ENCODE measurements around the gene ZNF285. TPM values are rescaled to one million over a fixed set of nuclear protein-coding genes. Genes with fewer than 3 reads are reported as not detected.

Gene ZNF285
- total and polyA plus RNA-seq, 12 donors, result 2.0 to 5.0 (median 3.8) TPM

DNA sequence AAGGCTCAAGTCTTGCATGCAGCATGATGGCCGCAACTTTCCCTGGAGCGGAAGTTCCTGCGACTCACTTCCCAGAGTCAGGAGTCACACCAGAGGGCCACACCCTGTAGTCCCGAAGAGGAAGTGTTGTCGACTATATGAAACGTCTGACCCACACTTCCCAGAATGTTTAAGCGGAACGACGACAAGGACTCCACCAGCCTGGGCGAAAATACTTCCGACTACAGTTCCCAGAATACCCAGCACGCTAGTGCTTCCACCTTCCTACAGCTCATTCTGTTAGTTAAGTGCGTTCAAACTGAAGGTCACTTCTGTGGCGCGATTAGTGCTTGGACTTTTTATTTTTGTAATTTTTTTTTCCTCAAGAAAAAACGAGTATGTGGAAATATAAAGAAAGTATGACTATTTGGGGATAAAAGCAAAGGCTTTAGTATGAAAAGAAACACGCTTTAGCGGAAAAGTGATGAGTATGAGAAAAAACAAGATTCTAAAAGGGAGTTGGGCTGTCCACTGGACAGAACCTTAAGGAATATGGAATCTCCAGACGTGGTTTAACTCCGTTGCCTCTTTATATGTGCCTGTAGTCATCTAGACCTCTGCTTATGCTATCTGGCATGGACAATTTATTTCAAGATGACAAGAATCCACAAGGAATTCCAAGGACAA is 29.5 kb downstream of the ZNF285 start:
- Histone ChIP-seq H3K27ac (no peak overlapping the region), H3K27me3 (no peaks in the 10 kb centered on the region), H3K4me3 (no peak overlapping the region), H3K9me3 (peaks cover 0 to 62% (median 0%) of the 10 kb centered on the region in 11 donors), H3K36me3 (no peaks in the 10 kb centered on the region), H3K4me1 (no peaks in the 10 kb centered on the region)
- TF ChIP-seq, protein P1, sequence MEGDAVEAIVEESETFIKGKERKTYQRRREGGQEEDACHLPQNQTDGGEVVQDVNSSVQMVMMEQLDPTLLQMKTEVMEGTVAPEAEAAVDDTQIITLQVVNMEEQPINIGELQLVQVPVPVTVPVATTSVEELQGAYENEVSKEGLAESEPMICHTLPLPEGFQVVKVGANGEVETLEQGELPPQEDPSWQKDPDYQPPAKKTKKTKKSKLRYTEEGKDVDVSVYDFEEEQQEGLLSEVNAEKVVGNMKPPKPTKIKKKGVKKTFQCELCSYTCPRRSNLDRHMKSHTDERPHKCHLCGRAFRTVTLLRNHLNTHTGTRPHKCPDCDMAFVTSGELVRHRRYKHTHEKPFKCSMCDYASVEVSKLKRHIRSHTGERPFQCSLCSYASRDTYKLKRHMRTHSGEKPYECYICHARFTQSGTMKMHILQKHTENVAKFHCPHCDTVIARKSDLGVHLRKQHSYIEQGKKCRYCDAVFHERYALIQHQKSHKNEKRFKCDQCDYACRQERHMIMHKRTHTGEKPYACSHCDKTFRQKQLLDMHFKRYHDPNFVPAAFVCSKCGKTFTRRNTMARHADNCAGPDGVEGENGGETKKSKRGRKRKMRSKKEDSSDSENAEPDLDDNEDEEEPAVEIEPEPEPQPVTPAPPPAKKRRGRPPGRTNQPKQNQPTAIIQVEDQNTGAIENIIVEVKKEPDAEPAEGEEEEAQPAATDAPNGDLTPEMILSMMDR (IDR thresholded peaks at IDR 0.05), result no peak
- WGBS, 2 donors, result 54 to 55% methylated on average over 20 of the region's 20 CpGs
- DNase-seq (no peak), ATAC-seq (no peak)
- intact Hi-C loops (cut with DNase I), result no loop called here

DNA sequence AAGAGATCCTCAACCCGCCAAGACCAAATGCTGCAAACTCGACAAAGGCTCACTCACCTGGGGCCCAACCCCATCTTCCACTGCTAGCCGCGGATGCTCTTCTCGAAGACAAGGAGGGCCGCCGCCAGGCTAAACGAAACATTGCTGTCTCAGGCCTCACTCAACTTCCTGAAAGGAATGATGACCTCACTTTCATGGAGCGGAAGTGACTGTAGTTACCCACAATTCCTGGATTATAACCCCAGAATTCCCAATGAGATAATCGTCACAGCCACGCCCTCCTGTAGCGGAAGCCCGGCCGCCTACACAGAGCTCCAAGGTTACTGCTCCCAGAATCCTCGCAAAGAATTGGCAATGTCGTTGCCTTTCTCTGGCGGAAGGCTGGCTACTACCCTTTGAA is 34.4 kb downstream of the ZNF285 start:
- WGBS, 2 donors, result 38 to 43% methylated on average over 17 of the region's 17 CpGs
- H3K27me3 ChIP-seq, result no peaks in the 10 kb centered on the region

DNA sequence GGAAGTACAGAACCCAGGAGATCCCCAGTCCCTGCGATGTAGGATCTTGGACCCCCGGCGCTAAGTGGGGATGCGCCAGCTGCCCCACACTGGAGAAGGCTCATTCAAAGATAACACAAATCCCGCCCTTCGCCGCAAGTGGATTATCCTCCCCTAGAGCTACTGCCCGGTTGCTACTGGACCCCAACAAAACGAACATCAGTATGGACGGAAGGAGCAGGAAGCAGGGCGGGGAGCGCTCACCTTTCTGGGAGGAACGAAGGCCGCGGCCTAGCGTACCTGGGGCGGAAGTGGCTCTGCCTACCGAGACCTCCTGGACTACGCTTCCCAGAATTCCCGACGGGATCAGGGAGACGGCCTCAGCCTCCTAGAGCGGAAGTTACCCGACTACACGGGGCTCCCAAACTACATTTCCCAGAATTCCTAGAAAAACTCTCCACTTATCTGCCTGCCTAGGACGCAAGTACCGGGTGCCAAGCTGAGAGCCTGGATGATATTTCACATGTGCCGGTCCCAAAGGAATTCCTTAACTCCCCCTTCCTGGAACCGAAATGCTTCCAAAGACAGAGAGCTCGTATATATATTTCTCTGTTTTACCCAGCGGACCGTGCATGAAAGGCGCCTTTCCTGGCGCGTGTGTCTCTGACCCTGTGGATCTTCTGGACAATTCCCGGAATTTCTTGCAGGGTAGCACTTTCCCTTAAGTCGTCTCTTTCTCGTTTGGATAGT is 44.9 kb downstream of the ZNF285 start, which contains the start of gene ZNF112:
ZNF112 (minus strand) TSS at position 298 of the 729 bp plus-strand sequence. CDS start 16,141 bp downstream, outside the sequence.
- TF ChIP-seq, protein P1 (IDR thresholded peaks at IDR 0.05), result no peak
- 0 to 1% methylated on average over 38 of the region's 38 CpGs for WGBS, 2 donors
- H3K4me3 ChIP-seq, result peak within 1 kb of the TSS; percentile 29 to 81 (median 60)
- H3K9me3 ChIP-seq, result peaks cover 0 to 38% (median 8%) of the 10 kb centered on the region in 11 donors
- intact Hi-C loops (cut with DNase I), result loop anchor here in 4 of 10 donors (1.0 to 10.0 kb wide), 6 partner anchors 45 to 352 kb away; partner anchors contain the start of genes ZNF235 (in 3 of the 4), ZNF227 (in 2 of the 4), ZNF230 (in 1 of the 4) and ZNF285 (in 1 of the 4)
- H3K36me3 ChIP-seq, result no peaks in the 10 kb centered on the region
- DNase-seq (peak; percentile 78 to 93), ATAC-seq (peak; percentile 99 to 100 (median 100))
- peak within 1 kb of the TSS in 9 of 10 donors; percentile 11 to 76 (median 59) for H3K27ac ChIP-seq
- H3K27me3 ChIP-seq, result peaks cover 0 to 3% (median 0%) of the 10 kb centered on the region in 7 donors
- peaks cover 0 to 14% (median 6%) of the 10 kb centered on the region in 9 donors for H3K4me1 ChIP-seq

More for the DNA sequence above, 34.4 kb downstream of the ZNF285 start:
- intact Hi-C loops (cut with DNase I), result no loop called here
- Histone ChIP-seq H3K4me3 (peak overlapping the region in 1 of 10 donors; percentile 27), H3K9me3 (peaks cover 0 to 18% (median 0%) of the 10 kb centered on the region in 11 donors), H3K36me3 (no peaks in the 10 kb centered on the region), H3K27ac (no peak overlapping the region), H3K4me1 (no peaks in the 10 kb centered on the region)
- ATAC-seq, result peak in 4 of 8 donors; percentile 42 to 85 (median 58)
- peak in 1 of 2 donors; percentile 6 for DNase-seq
- TF ChIP-seq, protein P1 (IDR thresholded peaks at IDR 0.05), result no peak

DNA sequence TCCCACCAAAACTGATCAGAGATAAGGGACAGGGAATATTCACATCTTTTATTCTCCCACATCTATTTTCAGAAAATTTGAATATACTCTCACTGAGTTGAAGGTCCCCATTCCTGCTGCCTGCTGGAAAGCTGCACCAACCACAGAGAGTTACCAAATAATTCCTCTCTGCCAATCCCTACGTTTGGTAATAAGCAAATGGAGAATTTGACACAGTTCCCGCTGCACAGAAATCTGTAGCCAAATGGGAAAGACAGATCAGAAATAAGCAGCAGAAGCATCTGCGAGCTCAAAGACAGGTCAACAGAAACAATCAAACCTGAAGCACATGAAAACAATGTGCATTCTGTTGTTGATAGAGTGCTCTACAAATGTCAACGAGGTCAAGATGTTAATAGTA is 54.9 kb downstream of the ZNF285 start:
- Histone ChIP-seq H3K36me3 (peaks cover 0 to 32% (median 10%) of the 10 kb centered on the region in 9 donors), H3K4me3 (no peak overlapping the region), H3K9me3 (peaks cover 0 to 100% (median 11%) of the 10 kb centered on the region in 11 donors), H3K27ac (no peak overlapping the region), H3K27me3 (no peaks in the 10 kb centered on the region), H3K4me1 (peaks cover 0 to 16% (median 0%) of the 10 kb centered on the region in 9 donors)
- intact Hi-C loops (cut with DNase I), result loop anchor here in 2 of 10 donors (5.0 kb wide), 2 partner anchors 39 to 44 kb away; partner anchors contain the start of gene ZNF235 (in 1 of the 2)
- DNase-seq (no peak), ATAC-seq (no peak)
- TF ChIP-seq, protein P1 (IDR thresholded peaks at IDR 0.05), result no peak
- WGBS, 2 donors, result 65 to 78% methylated on average over 4 of the region's 4 CpGs
